Measurements from ENCODE around the gene TRIM48. TPM values are rescaled to one million over a fixed set of nuclear protein-coding genes. Genes with fewer than 3 reads are reported as not detected.
"Not testable (repeated sequence)": the region's sequence is repeated elsewhere in the genome, so short reads cannot be mapped to it uniquely, and the experiment has no call there.

Gene TRIM48
- 0.43 and 1.9 TPM in 2 replicates for total RNA-seq (2014; rRNA removed; shearing (Covaris generic))

GRCh38 chr11:55261855-55262254 is at the start of gene TRIM48:
Gene TRIM48, plus strand, starts transcription at chr11:55262155. Its CDS starts 113 bp downstream, at chr11:55262268.
- in situ Hi-C loops (cut with HindIII; ENCODE audit: low sequenced_read_pairs); DNase-seq (ENCODE audit: low spot score): not testable (repeated sequence)

GRCh38 chr11:55238316-55238715 is 23.6 kb upstream of the TRIM48 start:
- DNase-seq (ENCODE audit: low spot score); in situ Hi-C loops (cut with HindIII; ENCODE audit: low sequenced_read_pairs): not testable (repeated sequence)

GRCh38 chr11:55263081-55263480 is 1.1 kb downstream of the TRIM48 start:
- in situ Hi-C loops (cut with HindIII; ENCODE audit: low sequenced_read_pairs), result no loop called here

More at GRCh38 chr11:55263081-55263480, 1.1 kb downstream of the TRIM48 start:
- no peak for DNase-seq (ENCODE audit: low spot score)

Other genes with a start within 250 kb of the TRIM48 start
- not detected in 2 replicates for gene OR4A16, start 81.0 kb downstream of the TRIM48 start, total RNA-seq (2014; rRNA removed; shearing (Covaris generic))
- gene OR4A15, start 105.8 kb downstream of the TRIM48 start, total RNA-seq (2014; rRNA removed; shearing (Covaris generic)), result not detected in 2 replicates